ENCODE results near the gene LRRC7.

Gene LRRC7
- total RNA-seq = 0 to 0.83 (median 0.31) reads per million in 4 donors

DNA sequence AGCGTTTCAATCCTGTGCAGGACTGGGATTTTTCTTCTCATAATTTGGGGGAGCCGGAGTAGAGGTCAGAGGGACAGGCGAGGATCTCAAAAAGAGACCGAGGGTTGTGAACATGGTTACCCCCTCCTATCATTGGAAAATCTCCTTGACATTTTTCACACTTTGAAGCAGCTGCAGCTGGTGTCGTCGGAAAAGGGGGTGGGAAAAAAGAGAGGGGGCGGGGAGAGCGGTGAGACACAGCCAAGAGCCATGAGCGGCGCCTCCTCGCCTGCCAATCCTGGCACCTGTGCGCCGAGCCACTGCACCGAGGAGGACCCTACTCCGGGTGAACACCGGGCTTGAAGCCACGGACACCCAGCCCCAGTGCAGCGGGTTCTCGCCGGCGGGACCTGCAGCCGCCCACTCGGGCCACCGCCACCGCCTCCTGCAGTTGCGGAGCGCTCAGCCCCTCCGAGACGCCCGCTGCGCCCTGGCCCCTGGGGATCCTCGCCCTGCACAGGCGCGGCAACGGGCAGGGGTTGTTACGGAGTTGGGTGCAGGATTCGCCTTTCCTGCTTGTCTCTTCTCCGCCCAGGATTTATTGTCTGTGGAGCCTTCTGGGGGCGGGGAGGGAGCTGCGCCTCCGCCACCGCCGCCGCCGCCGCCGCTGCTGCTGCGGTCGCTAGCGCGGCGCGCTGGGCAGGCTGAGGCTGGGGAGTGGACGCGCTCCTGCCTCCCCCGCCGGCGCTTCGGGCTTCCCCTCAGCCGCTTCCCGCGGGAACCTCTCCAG is at the start of gene LRRC7:
Gene LRRC7, plus strand, starts transcription at position 271 of the 769 bp plus-strand sequence. CDS start 718 bp downstream, outside the sequence.
- peak in 1 of 5 donors; percentile 13 for DNase-seq

DNA sequence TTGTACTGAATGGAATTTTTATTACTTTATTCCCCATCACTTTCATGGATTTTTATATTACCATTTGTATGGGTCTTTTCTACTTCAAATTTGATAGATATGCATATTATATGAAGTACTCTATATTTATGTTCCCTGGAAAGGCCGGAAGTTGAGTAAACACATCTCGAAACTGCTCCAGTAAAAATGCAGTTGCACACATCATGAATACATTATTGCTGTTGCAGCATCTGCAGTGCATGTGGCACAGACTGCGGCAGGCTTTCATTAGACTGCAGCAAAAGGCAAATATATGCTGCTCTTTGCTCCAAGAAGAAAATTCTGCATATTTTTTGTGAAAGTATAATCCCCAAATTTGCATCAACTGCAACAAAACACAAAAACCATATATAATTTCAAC is 48.7 kb upstream of the LRRC7 start:
- no peak for DNase-seq

DNA sequence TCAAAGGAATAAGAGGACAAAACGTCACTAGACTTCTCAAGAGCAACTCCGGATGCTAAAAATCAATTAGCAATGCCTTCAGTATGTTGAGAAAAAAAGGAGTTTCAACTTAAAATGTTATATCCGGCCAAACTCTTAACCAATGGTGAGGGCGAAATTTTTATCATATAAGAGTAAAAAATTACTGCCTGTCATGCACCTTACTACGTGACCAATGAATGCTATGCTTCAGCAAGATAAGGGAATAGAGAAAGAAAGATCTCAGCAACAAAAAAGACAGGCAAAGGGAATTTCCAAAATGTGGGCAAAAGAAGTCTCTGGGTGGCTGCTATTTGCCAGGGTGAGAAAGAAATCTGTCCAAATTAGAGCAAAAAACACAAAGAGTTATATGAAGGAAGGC is 47.4 kb upstream of the LRRC7 start:
- DNase-seq = no peak

DNA sequence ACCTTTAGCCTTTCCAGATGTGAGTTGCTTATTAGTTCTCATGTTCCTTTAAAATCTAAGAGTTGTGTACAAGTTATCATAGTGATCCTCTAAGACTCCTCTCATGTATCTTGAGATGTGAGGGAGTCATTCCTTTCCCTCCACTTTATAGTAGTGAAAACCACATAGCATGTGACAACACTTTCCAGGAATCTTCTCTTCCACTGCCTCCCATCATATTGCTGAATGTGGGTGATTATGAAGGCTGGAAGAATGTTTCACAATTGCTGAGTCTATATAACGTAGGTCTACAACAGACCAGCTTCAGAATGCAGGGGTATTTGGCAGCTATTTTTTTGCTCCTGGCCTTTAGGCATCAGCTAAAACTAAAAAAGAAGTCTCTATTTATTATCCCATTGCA is 44.7 kb upstream of the LRRC7 start:
- DNase-seq = no peak

GRCh38 chr1:69523461-69523860 is 44.3 kb upstream of the LRRC7 start:
- no peak for DNase-seq

DNA sequence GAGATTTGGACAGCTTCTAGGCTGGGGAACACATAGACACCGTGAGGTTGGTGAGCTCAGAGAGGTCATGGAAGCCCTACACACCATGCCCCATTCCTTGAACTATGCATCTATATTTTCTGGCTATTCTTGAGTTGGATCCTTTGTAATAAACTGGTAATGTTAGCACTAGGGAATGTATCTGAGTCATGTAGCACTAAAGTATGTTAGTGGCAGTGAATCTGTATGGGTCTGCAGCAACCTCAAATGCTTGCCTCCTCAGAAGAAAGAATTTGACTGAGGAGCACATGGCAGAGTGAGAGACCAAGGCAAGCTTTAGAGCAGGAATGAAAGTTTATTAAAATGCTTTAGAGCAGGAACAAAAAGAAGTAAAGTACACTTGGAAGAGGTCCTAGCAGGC is 43.7 kb upstream of the LRRC7 start:
- DNase-seq = no peak

GRCh38 chr1:69527273-69527672 is 40.4 kb upstream of the LRRC7 start:
- no peak for DNase-seq

GRCh38 chr1:69528376-69528775 is 39.3 kb upstream of the LRRC7 start:
- DNase-seq = no peak

- DNase-seq = no peak
Observed at GRCh38 chr1:69533343-69533742, 34.4 kb upstream of the LRRC7 start.

GRCh38 chr1:69534829-69535228 is 32.9 kb upstream of the LRRC7 start:
- DNase-seq = no peak

GRCh38 chr1:69535490-69535889 is 32.2 kb upstream of the LRRC7 start:
- DNase-seq = no peak

GRCh38 chr1:69540052-69540451 is 27.7 kb upstream of the LRRC7 start:
- no peak for DNase-seq

DNA sequence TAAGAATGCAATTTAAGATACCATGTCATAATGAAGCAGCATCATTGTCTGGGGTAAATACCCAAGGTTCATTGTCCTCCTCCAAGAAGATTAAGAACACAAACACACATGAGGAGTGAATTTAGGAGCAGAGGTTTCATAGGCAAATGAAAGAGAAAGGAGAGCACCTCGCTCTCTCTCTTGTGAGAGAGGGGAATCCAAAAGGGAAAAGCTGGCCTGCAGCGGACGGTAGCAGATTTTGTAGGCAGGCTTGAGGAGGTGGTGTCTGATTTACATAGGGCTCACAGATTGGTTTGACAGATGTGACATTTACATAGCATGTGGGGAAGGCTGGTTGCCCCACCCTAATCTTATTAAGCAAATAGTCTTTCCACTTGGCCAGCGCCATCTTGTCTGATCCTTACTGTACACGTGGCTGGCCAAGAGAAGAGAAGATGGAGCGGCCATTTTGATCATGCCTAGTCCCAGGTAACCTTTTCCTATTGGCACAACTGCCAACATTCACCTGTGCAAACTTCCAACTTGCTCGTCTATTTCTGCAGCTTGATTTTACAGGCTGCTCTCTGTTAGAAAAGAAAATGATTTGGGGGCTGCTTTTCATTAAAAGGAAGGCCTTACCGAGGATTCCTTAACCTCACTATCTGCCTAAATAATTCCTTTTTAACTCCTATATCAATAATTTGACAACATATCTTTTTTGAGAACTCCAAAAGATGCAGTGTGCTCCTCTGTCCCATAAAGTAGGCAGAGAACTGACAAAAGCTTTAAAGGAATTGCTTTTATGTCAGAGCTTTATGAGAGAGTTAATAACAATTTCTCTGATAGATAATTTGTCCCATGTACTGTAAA is 16.0 kb upstream of the LRRC7 start:
- no peak for DNase-seq

- DNase-seq = no peak
Observed at GRCh38 chr1:69553726-69554125, 14.0 kb upstream of the LRRC7 start.

DNA sequence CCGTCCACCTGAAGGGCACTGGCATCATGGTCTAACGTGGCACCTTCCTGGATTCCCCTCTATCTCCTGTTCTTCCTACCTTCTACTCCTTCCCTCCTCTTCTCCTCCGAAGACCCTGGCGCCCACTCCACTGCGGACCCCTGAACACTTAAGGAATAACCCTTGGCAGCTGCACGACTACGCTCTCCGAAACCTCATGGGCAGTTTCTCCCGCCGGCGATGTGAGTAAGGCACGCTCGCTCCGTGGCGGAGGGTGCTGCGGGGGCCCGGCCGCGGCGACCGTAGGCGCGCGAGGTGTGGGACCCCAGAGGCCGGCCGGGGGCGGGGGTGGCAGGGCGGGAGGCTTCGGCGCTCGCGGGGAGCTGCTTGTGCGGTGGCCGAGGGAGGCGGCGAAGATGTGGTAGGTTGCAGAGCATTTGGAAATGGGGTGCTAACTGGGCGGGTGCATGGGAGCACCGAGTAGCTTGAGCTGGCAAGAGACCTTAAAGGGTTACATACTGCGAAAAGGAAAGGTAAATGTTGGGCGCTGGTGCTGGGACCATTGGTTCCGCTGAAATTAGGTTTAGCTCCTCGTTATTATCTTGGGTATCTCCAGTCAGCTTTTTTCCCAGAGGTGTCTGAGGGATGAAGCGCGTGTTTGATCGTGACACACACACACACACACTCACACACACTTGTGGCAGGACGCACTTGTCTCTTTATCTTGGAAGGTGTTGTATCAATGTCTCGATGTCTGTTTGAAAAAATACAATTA is 876 bp downstream of the LRRC7 start:
- DNase-seq = no peak

DNA sequence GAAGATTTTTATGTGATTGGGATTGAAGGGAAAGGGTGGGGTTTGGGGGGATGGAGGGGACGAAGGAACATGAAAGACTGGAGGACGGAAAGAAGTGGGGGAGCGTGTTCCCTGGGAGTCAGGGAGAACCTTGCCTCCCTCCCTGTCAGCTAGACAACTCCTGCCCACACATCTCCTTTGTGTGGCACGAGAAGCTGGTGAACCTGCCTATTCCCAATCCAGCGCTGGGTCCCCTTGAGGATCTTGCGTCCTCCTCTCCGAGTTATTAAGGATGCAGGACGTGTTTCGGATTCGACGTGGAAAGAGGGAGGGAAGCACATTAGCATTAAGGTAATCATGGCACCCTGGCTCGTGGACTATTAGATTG is 1.4 kb downstream of the LRRC7 start:
- no peak for DNase-seq

DNA sequence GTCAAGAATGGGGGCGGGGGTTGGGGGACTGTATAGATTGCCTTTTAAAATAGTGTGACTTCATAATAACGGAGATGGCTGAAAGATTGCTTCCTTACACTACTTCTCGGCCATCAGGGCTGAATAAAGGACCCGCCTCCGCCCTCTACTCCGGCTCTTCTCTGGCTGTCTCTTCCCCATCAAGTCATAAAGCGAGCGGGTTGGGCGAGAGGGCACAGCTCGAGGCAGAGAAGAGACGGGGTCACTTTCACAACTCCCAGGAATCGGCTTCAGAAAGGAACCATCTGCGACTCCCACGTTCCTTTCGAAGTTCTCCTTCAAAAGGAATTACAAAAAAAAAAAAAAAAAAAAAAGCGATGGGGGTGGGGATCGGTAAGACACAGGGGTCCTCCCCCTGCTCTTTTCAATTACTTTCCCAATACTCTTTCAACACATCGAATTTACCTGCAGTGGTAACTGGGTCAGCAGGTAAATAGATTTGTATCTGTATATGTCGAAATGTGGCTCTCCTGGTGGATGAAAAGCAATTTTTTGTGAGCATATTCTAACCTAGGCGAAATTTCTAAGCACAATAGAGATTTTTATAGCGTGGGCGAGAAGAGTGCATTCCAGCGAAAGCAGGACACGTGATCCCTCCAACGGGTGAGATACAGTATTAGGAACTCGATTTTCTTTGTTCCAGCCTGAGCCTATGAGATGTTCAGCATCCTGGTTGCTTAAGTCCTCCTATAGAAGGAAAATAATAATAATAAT is 2.0 kb downstream of the LRRC7 start:
- no peak for DNase-seq

- DNase-seq = no peak
Observed at GRCh38 chr1:69570356-69570755, 2.6 kb downstream of the LRRC7 start.

DNA sequence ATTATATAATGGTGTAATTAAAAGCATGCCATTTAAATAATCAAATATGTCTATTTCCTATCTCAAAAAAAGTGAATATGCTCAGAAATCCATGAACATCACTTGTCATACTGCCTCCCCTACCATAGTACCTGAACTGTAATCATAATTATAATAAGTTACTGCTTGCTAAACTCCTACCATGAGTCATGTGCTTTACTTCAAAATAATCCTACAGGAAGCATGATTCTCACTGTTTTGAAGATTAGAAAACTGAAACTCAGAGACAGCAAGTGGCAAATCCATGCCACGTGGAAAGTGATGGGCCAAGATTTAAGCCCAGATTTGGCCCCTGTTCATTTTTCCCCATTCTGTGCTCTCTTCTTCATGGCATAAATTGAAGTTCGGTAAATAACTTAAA is 5.2 kb downstream of the LRRC7 start:
- DNase-seq = no peak

- no peak for DNase-seq
Observed at GRCh38 chr1:69573911-69574310, 6.2 kb downstream of the LRRC7 start.

- DNase-seq = no peak
Observed at GRCh38 chr1:69585666-69586065, 17.9 kb downstream of the LRRC7 start.

GRCh38 chr1:69587391-69587790 is 19.7 kb downstream of the LRRC7 start:
- DNase-seq = no peak

DNA sequence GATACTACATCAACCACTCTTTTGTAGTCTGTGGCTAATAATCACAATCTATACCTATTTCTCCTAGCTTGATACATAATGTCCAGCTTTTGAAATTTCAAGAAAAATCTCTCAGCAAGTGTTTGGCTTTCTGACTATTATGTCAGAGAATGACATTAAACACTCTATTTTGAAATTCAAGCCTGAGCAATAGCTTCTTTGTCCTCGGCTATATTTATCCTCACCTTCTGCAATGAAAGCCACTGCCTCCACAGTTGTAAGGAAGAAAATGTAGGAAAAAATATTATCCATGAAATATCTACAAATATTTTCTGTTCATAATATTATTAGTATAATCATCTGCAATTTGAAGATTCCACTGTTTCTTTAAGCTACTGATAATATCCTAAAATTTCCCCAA is 22.1 kb downstream of the LRRC7 start:
- DNase-seq = no peak

All from T-helper 1 cell (primary cell).